Subcutaneous adipose tissue (tissue), 4 donors: Measurements from ENCODE around the gene ST8SIA1. TPM values are rescaled to one million over a fixed set of nuclear protein-coding genes. Genes with fewer than 3 reads are reported as not detected.

ENCODE experiments used
- CTCF ChIP-seq: fragments of 450-650 bp; IDR thresholded peaks from one replicate; pipeline ENCODE4 v1.5.1; 2016; ENCODE audit warnings: low read depth, mild to moderate bottlenecking, control low read depth, antibody characterized with exemption, moderate library complexity
- total RNA-seq, 4 donors: library from RNA; depleted of rRNA; stranded (reverse); fragments of >200 nt; gene quantifications; one replicate each; pipeline ENCODE4 v1.1.0, GENCODE V29; 2016

ST8SIA1 gene
- total RNA-seq, 4 donors from 2014 or later = 0.44 to 2.0 (median 0.98) TPM

- TF ChIP-seq CTCF = no peak
Measured at GRCh38 chr12:22360774-22361173, 26.3 kb upstream of the ST8SIA1 start.

GRCh38 chr12:22357531-22357930 is 23.0 kb upstream of the ST8SIA1 start:
- TF ChIP-seq CTCF = no peak

- TF ChIP-seq CTCF = no peak
Measured at GRCh38 chr12:22356231-22356630, 21.7 kb upstream of the ST8SIA1 start.

GRCh38 chr12:22355011-22355580 is 20.6 kb upstream of the ST8SIA1 start:
- TF ChIP-seq CTCF = no peak

GRCh38 chr12:22353615-22354325 is 19.3 kb upstream of the ST8SIA1 start:
- TF ChIP-seq CTCF = no peak

- TF ChIP-seq CTCF = no peak
Measured at GRCh38 chr12:22350886-22351285, 16.4 kb upstream of the ST8SIA1 start.

GRCh38 chr12:22348208-22348607 is 13.7 kb upstream of the ST8SIA1 start:
- no peak for TF ChIP-seq CTCF
